ENCODE data around the gene CPXM2. TPM values are rescaled to one million over a fixed set of nuclear protein-coding genes. Genes with fewer than 3 reads are reported as not detected.

The CPXM2 gene
- total and polyA plus RNA-seq, 9 of the 15 experiments (the other 6 are each of a cell fraction or from before 2014, with no cell fraction given): not detected

- no peak for TF ChIP-seq TARDBP (IDR thresholded peaks at IDR 0.05)
- TF ChIP-seq ZNF586 (CRISPR knock-in tag; conservative IDR thresholded peaks at IDR 0.05): no peak
- TF ChIP-seq HOXB6 (CRISPR knock-in tag; IDR thresholded peaks at IDR 0.05; ENCODE audit: borderline replicate concordance): no peak
- TF ChIP-seq ZFP1 (CRISPR knock-in tag; IDR thresholded peaks at IDR 0.05): no peak
- H4K20me1 ChIP-seq (replicated peaks; ENCODE audit: control insufficient read depth, insufficient read depth, low read length): no peaks in the 10 kb centered on the region
- no peaks in the 10 kb centered on the region for H3K9me3 ChIP-seq (replicated peaks; ENCODE audit: control insufficient read depth, insufficient read depth, low read depth, low read length)
- peaks cover 0 to 5% of the 10 kb centered on the region in 2 experiments; a peak in 1 of 5 replicates for H3K27me3 ChIP-seq (ENCODE audit: control insufficient read depth in 2 of 2, insufficient read depth in 2 of 2, low read length in 2 of 2)
- no peak overlapping the region for H2AFZ ChIP-seq (ENCODE audit: low read depth, low read length)
- BruUV-seq (replicated peaks): no TSS peak
- FAIRE-seq (no peak), ATAC-seq (no peak), DNase-seq (ENCODE audit: extremely low read depth in 1 of 4, low spot score in 3 of 4) (no peak)
- intact Hi-C loops (cut with micrococcal nuclease): no loop called here
- H3K4me2 ChIP-seq (ENCODE audit: insufficient read depth, low read length): no peak overlapping the region
- no peaks in the 10 kb centered on the region for H3K4me1 ChIP-seq (replicated peaks in 1 of 2; ENCODE audit: control insufficient read depth in 2 of 2, insufficient read depth in 2 of 2, low read length in 2 of 2)
- no peaks in the 10 kb centered on the region for H3K79me2 ChIP-seq (ENCODE audit: control insufficient read depth, insufficient read depth, low read length)
- ChIA-PET POLR2A (no interaction called here), CTCF (ENCODE audit: low intra/inter-chr PET ratio) (no interaction called here)
- H3K4me3 ChIP-seq: no peak overlapping the region
- WGBS (ENCODE audit: insufficient coverage, low coverage, missing lambda C conversion rate): 1% methylated on average over 9 of the region's 15 CpGs
- in situ Hi-C loops (cut with MboI): no loop called here
- H3K9ac ChIP-seq (ENCODE audit: insufficient read depth in 1 of 2, low read depth in 2 of 2, low read length in 2 of 2): no peak overlapping the region
- no peak overlapping the region for H3K27ac ChIP-seq (ENCODE audit: extremely low read depth, low read depth, low read length)
- H3K9me1 ChIP-seq (ENCODE audit: control insufficient read depth, insufficient read depth, low read length): no peaks in the 10 kb centered on the region
- no peaks in the 10 kb centered on the region for H3K36me3 ChIP-seq (ENCODE audit: control insufficient read depth, insufficient read depth, low read length)
Observed at GRCh38 chr10:123748711-123749110, 142.9 kb downstream of the CPXM2 start.

GRCh38 chr10:123747426-123747825, 144.2 kb downstream of the CPXM2 start:
- H3K27me3 ChIP-seq (ENCODE audit: control insufficient read depth in 2 of 2, insufficient read depth in 2 of 2, low read length in 2 of 2): peaks cover 0 to 8% of the 10 kb centered on the region in 2 experiments; a peak in 1 of 5 replicates
- no peaks in the 10 kb centered on the region for H3K79me2 ChIP-seq (ENCODE audit: control insufficient read depth, insufficient read depth, low read length)
- no peak for TF ChIP-seq ZBTB34 (CRISPR knock-in tag; IDR thresholded peaks at IDR 0.05)
- no peak for TF ChIP-seq HDAC3 (IDR thresholded peaks at IDR 0.05; ENCODE audit: borderline replicate concordance, partially characterized antibody)
- no peak for TF ChIP-seq ZNF561 (CRISPR knock-in tag; conservative IDR thresholded peaks at IDR 0.05)
- no peak for TF ChIP-seq RUNX1 (IDR thresholded peaks at IDR 0.05; ENCODE audit: low read depth)
- TF ChIP-seq ZC3H4 (CRISPR knock-in tag; IDR thresholded peaks at IDR 0.05; ENCODE audit: borderline replicate concordance): no peak
- H3K4me1 ChIP-seq (replicated peaks in 1 of 2; ENCODE audit: control insufficient read depth in 2 of 2, insufficient read depth in 2 of 2, low read length in 2 of 2): no peaks in the 10 kb centered on the region
- H3K9me1 ChIP-seq (ENCODE audit: control insufficient read depth, insufficient read depth, low read length): no peaks in the 10 kb centered on the region
- H3K9ac ChIP-seq (ENCODE audit: insufficient read depth in 1 of 2, low read depth in 2 of 2, low read length in 2 of 2): no peak overlapping the region
- no peaks in the 10 kb centered on the region for H4K20me1 ChIP-seq (replicated peaks; ENCODE audit: control insufficient read depth, insufficient read depth, low read length)
- H3K9me3 ChIP-seq (replicated peaks; ENCODE audit: control insufficient read depth, insufficient read depth, low read depth, low read length): no peaks in the 10 kb centered on the region
- in situ Hi-C loops (cut with MboI): no loop called here
- no peak overlapping the region for H3K27ac ChIP-seq (ENCODE audit: extremely low read depth, low read depth, low read length)
- no peak for ATAC-seq
- CTCF ChIA-PET (ENCODE audit: low intra/inter-chr PET ratio): no interaction called here
- no peak overlapping the region for H2AFZ ChIP-seq (ENCODE audit: low read depth, low read length)
- no peak overlapping the region for H3K4me3 ChIP-seq
- intact Hi-C loops (cut with micrococcal nuclease): no loop called here
- FAIRE-seq: no peak
- WGBS (ENCODE audit: insufficient coverage, low coverage, missing lambda C conversion rate): 0% methylated on average over 1 of the region's 3 CpGs
- H3K36me3 ChIP-seq (ENCODE audit: control insufficient read depth, insufficient read depth, low read length): no peaks in the 10 kb centered on the region
- no TSS peak for BruUV-seq (replicated peaks)
- DNase-seq (ENCODE audit: extremely low read depth in 1 of 4, low spot score in 3 of 4): no peak
- no peak overlapping the region for H3K4me2 ChIP-seq (ENCODE audit: insufficient read depth, low read length)
- POLR2A ChIA-PET: interaction anchor here (1.1 kb wide), 1 partner anchor 70 kb away, joined by 3 read pairs; no protein-coding TSS in a partner anchor

Data from K562 (cell line).